NCI-H1436 (cell line): ENCODE results near the gene CILP2.

ENCODE experiments used
- DNase-seq: peaks from one replicate; lab custom pipeline; 2025; lab: John Stamatoyannopoulos, UW

Gene CILP2

GRCh38 chr19:19563348-19563848, 25.3 kb downstream of the CILP2 start:
- DNase-seq, result no peak

- DNase-seq, result no peak
These were observed 28.2 kb downstream of the CILP2 start for GRCh38 chr19:19566306-19566705.

DNA sequence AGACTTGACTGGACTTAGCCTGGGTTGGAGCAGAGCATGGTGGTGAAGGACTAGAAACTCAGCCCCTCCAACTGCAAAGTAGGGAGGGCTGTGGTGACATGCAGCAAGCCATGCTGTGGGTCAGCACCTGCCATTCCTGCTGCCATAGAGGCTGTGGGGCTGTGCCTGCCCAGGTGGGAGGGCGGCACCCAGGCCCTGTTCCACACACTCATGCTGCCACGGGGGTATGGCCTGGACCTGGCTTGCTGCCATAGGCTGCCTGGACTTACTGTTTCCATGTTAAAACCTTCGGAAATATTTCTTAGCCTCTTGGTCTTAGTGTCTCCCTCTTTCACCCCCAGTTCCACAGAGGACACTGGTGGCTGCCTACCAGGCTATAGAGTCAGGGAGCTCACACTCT, 29.3 kb downstream of the CILP2 start:
- no peak for DNase-seq

DNA sequence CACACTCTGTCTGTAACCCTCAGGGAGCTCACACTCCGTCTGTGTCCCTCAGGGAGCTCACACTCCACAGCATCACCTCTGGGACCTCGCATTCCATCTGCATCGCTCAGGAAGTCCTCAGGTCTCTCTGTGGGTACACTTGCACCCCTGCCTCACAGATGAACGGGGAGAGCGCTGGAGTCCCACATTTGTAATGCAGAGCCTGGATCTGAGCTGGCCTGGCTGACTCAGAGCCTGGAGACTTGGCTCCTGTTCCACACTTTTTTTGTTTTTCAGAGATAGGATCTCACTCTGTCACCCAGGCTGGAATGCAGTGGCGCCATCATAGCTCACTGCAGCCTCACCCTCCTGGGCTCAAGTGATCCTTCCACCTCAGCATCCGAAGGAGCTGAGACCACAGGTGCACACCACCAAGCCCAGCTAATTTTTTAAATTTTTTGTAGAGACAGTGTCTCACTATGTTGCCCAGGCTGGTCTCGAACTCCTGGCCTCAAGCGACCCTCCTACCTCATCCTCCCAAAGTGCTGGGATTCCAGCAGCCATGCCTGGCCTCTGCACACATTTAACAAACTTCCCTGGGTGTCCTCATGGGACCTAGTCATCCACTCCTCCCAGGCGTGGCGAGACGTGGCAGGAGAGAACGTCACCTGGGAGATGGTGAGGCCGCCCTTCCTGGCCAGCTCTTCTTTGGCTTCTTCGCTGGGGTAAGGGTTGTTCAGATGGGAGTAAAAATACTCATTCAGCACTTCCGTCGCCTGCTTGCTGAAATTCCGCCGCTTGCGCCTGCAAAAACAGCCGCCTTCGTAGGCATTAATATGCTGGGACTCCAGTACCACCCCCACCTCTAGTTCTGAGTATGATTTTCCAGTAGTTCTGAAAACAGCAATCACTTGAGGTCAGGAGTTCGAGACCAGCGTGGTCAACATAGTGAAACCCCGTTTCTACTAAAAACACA, 31.0 kb downstream of the CILP2 start:
- no peak for DNase-seq

DNA sequence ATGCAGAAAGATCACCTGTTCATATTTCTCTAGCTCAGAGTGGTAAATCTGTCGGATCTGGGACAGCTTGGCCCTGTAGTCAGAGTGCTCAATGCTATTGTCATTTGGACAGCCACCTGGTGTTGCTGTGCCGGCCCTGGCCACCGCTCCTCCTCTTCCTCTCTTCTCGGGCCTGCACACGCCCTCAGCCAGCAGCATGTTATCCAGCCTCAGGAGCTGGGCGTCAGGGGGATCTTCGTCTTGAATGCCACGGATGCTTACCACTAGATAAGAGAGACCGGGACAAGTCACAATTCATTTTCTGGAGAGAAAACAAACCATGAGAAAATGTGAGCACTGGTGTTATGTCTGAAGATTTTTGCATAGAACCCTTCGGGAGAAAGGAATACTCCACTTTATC, 32.5 kb downstream of the CILP2 start:
- DNase-seq, result no peak

- no peak for DNase-seq
These were observed 33.2 kb downstream of the CILP2 start for GRCh38 chr19:19571071-19571786.

DNA sequence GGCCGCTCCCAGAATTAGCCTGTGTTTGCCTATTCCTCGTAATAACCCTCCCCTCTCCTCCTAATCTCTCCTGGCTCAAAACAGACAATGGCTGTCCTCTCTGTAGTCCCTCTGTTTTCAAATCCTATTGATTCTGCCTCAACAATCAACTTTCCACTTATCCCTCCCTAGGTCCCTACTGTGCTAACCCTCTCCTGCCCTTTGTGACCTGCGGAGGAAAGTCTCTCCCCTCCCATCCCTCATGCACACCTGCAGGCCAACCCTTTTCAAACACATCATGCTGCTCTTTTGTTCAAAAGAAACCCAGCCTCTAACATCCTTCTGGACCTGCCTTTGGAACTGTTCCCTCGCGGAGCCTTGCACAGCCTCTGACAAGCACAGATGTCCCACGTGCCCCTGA, 37.3 kb downstream of the CILP2 start:
- no peak for DNase-seq

GRCh38 chr19:19578252-19578651, 40.2 kb downstream of the CILP2 start:
- DNase-seq, result peak; percentile 94

GRCh38 chr19:19579533-19580361, 41.7 kb downstream of the CILP2 start:
- no peak for DNase-seq

DNA sequence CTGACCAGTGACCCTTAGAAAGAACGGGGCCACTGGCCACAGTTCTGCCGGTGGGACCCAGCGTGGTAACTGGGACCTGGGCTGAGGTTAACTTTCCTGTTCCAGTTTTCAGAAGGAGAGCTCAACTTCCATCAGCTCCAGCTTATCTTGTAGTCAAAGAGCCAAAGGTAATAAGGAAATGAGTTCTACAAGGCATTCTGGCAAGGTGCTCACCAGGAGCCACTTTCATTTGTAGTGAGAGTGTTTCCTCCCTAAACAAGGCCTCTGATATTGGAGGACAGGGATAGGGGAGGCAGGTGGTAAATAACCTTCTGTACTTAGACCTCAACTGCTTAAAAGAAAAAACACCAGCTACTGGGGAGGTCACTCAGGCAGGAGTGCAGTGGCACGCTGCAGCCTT, 42.4 kb downstream of the CILP2 start:
- DNase-seq, result no peak

GRCh38 chr19:19581391-19581790, 43.3 kb downstream of the CILP2 start:
- no peak for DNase-seq

DNA sequence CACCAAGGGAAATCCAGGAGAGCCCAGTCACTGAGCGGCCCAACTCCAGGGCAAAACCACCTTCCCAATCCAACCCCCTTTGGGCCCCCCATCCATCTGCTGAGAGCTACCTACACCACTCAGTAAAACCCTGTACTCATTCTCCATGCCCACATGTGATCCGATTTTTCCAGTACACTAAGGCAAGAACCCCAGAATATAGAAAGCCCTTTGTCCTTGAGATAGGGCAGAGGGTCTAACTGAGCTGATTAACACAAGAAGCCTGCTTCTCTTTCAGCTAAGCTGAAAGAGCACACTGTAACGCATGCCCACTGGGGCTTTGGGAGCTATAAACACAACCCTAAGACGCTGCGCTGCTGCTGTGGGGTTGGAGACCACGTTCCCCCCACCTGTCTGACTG, 44.4 kb downstream of the CILP2 start:
- DNase-seq, result no peak

GRCh38 chr19:19584356-19584755, 46.3 kb downstream of the CILP2 start:
- no peak for DNase-seq

DNA sequence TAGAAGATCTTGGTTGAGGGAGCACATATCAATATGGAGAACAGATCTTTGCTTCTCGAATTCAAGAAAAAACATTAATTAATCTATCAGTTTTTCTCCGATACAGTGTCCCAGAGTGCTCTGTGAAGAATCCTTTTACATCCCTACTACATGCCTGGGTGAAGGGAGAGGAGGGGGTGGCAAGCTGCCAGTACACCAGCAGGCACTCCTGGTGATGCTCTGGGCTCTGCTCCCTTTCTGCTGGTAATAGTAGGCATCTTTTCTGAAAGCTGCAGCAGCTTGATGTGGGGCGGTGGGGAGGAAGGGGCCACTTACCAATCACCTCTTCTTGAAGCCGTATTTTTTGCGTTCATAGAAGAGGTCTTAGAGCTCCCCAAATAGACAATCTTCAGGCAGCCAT, 49.7 kb downstream of the CILP2 start:
- DNase-seq, result no peak

GRCh38 chr19:19588546-19588945, 50.5 kb downstream of the CILP2 start:
- DNase-seq, result no peak

GRCh38 chr19:19591133-19591825, 53.2 kb downstream of the CILP2 start:
- DNase-seq, result no peak

- no peak for DNase-seq
These were observed 54.6 kb downstream of the CILP2 start for GRCh38 chr19:19592690-19593089.

- no peak for DNase-seq
These were observed 56.3 kb downstream of the CILP2 start for GRCh38 chr19:19594381-19594780.

DNA sequence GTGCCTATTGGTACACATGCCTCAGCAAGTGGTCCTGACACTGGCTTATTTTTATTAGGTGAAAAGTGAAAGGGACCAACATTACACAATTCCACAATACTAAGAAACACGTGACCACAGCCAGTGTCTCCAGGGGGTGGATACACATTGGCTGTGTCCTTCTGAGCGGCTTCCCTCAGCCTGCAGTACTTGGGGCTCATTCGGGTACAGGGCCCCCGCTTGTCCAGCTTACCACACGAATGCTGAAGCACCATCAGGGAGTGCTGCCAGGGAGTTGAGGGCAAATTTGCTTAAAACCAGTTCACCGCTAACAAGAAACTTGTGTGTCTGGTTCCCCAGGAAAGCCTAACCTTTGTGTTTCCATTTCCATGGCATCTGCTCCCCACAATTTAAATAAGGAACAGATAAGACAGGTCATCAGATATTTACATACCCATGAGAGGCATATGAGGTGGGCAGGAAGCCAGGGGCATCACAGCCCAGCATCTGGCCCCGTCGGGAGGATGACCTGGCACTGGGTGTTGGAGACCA, 57.2 kb downstream of the CILP2 start:
- no peak for DNase-seq
